HG03354 (cell line): ENCODE results near the gene PTGIS.

Experiments
- ATAC-seq: cut with Tn5 transposase; IDR thresholded peaks from one replicate; pipeline ENCODE4 v1.9.1; 2021; ENCODE audit warnings: mild to moderate bottlenecking; ENCODE audit not compliant: unreplicated experiment, poor library complexity, severe bottlenecking

Gene PTGIS

DNA sequence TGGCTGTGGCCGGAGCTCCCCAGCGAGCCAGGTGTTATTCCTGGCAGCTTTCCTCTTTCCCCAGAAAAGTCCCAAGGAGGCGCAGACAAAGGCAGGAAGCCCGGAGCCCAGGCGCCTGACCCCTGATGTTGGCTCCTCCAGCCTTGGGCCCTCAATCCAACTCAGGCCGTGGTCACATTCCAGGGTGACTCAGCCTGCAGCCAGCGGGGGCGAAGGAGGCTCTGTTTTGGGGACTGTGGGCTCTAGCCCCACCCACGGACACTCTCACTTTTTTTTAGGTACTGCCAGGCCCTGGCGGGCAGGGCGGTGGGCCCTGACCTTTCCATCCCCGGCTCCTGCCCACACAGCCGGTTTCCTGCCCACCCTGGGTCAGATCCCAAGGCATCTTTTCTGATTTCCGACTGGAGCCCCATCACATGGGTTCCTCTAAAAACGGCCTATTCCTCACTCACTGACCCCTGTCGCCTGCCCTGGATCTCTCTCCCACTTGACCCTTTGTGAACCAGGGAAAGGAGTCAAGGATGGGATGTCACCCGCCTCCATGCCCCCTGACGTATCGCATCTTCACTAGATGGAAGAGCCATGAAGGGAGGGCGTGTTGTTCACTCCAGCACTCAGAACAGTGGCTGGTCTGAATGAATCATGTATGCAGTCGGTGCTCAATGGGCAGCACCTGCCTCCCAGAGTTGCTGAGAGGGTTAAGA, 5.5 kb downstream of the PTGIS start:
- no peak for ATAC-seq

DNA sequence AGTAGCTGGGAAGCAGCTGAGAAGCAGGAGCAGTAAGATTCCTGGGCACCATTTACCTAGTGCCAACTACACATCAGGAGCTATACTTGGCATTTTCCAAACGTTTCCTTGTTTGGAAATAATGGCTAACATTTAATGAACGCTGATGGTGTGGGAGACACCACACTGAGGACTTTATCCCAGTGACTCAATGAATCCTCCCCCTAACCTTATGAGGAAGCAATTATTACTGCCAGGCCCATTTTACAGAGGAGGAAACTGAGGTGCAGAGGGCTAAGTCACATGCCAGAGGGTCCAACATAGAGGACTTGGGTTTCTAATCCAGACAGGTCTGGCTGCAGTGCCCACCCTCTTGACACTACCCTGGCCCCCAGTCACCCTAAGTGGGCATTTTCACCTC, 6.1 kb downstream of the PTGIS start:
- no peak for ATAC-seq

DNA sequence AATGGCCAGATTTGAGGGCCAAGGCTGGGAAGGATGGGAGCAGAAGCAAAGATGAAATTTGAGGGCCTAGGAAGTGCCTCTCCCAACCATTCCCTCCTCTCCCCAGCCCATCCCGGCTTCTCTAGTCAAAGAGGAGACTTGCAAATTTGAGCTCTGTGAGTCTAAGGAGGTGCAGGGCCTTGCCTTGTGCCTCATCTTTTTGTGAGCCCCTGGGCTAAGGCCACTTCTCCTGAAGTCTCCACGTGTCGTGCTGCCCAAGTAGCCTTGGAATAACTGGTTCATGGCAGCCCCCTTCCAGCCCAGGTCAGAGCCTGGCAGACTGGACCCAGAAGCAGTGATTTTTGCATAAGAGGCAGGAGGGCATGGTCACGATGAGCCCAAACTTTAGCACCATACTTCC, 6.7 kb downstream of the PTGIS start:
- ATAC-seq = no peak

DNA sequence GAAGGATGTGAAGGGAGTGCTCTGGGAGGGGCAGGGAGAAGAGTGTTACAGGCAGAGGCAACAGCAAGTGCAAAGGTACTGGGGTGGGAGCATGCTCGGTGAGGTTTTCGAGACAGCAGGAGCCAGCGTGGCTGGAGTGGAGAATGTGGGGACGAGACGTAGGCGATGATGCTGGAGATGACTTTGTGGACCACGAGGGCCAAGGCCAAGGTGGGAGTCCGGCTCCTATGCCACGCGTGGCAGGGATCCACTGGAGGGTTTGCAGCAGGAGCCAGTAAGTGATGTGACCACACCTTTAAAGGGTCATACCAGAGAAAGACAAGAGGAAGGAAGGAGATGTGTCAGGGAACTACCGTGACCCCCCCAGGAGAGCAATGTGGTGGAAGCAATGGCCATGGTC, 7.3 kb downstream of the PTGIS start:
- ATAC-seq = no peak

DNA sequence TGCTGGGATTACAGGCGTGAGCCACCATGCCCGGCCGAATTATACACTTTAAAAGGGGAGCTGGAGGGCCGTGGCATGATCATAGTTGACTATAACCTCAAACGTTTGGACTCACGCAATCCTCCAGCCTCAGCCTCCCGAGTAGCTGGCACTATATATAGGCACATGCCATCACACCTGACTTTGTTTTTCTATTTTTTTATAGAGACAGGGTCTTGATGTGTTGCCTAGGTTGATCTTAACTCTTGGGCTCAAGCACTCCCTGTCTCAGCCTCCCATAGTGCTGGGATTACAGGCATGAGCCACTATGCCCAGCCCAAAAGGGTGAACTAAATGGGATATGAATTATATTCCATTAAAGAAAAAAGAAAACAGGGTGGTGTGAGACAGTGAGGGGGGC, 7.8 kb downstream of the PTGIS start:
- no peak for ATAC-seq

DNA sequence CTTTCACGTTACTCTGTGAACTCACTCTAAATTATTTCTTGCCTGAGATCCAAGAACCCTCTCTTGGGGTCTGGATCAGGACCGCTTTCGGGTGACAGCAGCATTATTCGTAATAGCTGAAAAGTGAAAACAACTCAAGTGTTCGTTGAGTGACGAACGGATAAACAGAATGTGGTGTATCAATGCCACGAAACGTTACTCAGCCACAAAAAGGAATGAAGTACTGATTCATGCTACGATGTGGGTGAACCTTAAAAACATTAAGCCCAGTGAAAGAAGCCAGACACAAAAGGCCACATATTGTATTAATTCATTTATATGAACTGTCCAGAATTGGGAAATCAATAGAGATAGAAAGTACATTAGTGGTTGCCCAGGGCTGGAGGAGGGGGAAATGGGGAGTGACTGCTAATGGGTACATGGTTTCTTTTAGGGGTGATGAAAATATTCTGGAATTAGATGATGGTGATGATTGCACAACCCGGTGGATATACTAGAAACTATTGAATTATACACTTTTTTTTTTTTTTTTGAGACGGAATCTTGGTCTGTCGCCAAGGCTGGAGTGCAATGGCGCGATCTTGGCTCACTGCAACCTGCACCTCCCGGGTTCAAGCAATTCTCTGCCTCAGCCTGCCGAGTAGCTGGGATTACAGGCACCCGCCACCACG, 8.4 kb downstream of the PTGIS start:
- ATAC-seq = no peak

DNA sequence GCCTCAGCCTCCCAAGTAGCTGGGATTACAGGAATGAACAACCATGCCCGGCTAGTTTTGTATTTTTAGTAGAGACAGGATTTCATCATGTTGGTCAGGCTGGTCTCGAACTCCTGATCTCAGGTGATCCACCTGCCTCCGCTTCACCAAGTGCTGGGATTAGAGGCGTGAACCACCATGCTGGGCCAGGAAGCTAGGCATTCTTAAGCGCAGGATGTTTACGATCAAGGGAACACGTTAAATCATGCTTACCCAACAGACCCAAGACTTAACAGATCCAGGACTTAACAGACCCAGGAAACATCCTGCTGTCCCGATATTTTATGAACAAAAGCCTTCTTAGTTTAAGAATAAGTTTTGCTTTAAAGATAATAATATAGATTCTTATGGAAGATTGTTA, 9.1 kb downstream of the PTGIS start:
- ATAC-seq = no peak

DNA sequence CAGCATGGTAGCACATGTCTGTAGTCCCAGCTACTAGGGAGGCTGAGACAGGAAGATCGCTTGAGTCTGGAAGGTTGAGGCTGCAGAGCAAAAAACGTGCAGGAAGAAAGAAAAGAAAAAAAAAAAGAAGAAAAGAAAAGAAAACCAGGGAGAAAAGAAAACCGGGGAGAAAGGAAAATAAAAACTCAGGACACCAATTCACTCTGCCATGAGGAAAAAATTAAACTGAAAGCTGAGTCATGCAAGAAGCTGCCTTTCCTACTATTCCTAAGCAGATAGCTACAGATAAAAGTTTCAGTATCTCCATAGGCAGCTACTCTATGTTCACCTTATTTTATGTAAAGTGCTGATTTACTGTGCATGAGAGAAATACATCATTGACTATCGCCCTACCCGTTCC, 10.5 kb downstream of the PTGIS start:
- no peak for ATAC-seq

DNA sequence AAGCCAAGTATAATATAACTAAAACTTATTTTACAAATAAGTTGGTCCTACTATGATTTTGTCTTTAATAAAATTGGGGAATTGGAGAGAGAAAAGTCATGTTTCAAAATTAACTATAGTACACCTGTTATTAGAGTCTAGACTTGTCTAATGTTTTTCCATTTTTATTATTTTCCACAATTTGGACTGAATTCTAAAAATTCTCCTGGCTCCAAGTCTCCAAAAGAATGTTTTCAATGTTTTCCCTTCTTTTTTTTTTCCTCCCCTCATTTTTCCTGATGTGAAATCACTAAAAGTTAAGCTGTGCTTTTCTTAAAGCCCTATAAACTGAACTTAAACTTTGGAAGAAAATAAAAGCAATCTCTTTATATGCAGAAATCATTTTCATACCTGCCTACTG, 11.3 kb downstream of the PTGIS start:
- ATAC-seq = no peak

DNA sequence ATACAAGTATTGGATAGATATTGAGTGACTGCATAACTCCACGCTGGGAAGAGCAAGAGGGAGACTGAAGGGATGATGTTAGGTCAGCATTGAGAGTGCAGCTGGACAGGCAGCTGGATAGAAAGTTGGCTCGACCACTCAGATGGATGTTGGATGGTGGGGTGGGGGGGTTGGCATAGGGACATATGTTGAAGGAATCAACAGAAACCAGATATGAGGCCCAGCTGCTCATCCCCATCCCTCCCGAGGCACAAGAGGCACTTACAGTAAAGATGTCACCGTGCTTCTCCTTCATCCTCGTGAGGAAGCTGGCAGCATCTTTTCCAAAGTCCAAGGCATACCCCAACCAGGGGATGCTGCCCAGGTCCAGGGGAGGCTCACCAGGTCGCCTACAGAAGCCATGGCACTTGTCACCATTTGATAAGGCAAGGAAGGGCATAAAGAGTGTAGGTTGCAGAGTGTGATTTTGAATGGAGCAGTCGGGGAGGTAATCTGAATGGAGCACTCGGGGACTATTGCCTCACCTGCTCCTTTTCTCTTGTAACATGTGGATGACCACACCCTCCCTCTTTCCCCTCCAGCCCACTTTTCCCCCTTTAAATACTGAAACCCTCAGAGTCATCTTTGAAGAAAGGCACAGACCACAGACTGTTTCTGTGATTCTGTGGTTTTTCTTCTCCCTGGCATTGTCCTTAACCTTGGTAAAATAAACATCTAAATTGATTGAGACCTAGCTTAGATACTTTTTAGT, 18.0 kb downstream of the PTGIS start:
- no peak for ATAC-seq

DNA sequence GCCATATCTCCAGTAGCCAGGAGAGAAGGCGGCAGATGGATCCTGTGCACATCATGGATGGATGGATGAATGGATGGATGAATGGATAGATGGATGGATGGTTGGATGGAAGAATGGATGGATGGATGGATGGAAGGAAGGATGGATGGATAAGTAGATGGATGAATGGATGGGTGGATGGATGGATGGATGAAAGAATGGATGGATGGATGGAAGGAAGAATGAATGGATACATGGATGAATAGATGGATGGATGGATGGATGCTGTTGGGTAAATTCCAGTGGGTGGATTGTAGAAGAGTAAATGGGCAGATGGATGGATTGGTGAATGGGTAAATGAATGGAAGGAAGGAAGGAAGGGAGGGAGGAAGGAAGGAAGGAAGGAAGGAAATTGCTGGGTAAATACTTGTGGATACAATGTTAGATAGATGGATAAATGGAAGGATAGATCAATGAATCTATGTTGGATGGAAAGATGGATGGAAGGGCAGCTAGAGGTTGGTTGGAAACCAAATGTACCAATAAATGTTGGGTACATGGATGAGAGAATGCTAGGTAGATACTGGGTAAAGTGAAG, 19.5 kb downstream of the PTGIS start:
- no peak for ATAC-seq

DNA sequence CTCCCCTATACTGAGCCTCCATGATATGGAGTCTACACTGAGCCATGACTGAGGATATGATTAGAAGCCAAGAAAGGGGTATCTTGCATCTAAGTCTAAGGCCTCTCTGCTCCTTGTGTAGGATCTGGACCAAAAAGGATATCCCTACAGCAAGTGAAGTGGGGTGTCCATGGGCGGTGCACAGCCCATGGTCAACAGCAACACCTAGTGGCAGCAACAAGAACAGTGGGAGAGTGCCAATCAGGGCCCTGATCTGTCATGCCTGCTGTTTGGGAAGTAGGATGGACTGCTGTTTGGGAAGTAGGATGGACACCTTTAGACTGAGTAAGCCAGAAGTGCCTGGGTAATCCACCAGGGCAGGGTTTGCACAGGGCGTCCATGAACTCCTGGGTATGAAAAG, 22.4 kb downstream of the PTGIS start:
- no peak for ATAC-seq

DNA sequence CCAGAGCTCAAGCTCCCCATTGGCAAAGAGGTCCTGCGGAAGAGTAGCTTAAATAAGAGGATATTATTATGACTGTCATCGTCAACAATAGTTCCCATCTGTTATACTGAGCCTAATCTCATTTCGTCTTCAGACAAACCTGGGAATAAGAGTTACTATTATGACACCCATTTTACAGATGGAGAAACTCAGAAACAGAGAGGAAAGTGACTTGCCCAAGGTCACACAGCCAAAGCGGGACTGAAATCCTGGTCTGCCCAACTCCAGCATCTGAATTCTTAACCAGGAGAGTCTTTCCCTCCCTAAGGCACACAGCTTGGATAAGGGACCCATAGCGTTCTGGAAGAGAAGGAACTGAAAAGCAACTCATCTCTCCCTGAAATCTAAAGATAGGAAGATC, 23.4 kb downstream of the PTGIS start:
- ATAC-seq = no peak

DNA sequence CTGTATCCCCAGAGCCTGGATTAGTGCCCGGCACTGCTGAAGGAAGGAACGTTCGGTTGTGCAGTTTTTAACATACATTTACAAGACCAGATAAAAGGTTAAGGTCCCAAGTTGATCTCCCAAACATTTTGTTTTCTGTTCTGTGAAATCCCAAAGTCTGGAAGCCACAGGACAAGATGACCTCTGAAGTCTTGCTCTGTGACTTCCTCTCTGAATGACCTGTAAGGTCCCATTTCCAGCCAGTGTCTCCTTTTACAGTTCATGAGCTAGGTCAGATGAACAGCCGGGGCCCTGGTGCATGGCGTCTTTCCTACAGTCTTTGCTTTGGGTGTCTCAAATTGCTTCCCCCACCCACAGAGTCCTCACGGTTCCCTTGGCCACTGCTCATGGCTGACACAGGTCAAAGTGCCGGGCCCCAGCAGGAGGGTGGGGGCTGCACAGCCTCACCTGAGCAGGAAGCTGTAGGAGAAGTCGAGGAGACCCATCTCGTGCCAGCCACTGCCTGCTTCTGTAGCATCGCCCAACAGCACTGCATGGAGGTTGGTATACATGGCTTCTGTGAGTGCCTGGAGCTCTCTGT, 24.0 kb downstream of the PTGIS start:
- no peak for ATAC-seq

DNA sequence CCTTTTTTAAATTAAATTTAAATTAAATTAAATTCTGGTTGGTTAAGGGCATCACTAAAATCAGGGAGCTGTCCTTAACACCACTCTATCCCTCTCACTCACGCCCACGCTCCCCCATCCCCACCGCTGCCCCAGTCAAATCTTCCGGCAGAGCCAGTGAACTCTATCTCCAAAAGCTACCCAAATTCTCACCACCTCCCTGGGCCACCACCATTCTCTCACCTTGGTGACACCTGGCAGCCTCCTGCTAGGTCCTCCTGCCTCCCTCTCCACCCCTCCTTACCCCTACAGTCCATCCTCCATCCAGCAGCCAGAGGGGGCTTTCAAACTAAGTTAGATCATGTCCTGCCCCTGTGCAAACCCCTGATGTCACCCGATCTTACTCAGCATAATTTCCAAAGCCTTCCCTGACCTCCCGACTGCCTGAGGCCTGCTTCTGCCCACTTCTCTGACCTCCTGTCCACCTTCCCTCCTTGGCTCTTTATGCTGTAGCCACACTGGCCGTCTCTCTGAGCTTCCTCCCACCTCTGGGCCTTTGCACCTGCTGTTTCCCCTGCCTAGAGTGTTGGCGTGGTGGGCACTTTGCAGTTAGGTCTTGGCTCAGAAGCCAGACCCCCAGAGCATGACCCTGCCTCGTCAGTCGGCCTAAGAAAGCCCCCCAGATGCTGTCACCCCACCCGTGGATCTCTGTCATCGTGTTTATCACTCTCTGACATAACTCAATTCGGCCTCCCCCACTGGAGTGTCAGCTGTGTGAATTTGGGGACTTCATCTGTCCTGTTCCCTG, 24.7 kb downstream of the PTGIS start:
- ATAC-seq = no peak

DNA sequence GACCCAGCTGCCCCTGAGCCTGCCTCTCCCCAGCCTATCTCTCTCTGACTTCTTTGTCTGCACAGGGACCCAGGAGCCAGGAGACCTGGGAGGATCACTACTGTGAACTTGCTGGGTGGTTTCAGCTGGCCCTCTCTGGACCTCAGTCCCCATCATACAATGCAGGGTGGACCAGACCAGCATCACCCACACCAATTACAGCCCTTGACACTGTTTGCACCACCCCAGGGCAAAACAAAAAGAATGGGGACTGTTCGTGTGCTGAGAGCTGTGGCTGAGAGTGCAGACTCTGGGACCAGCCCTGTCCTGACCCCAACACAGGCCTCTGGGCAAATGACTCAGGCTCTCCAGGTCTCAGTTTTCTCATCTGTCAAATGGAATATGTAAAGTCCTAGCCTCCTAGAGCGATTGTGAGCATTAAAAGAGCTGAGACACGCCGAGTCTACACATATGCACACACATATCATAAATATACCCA, 25.4 kb downstream of the PTGIS start:
- ATAC-seq = no peak

DNA sequence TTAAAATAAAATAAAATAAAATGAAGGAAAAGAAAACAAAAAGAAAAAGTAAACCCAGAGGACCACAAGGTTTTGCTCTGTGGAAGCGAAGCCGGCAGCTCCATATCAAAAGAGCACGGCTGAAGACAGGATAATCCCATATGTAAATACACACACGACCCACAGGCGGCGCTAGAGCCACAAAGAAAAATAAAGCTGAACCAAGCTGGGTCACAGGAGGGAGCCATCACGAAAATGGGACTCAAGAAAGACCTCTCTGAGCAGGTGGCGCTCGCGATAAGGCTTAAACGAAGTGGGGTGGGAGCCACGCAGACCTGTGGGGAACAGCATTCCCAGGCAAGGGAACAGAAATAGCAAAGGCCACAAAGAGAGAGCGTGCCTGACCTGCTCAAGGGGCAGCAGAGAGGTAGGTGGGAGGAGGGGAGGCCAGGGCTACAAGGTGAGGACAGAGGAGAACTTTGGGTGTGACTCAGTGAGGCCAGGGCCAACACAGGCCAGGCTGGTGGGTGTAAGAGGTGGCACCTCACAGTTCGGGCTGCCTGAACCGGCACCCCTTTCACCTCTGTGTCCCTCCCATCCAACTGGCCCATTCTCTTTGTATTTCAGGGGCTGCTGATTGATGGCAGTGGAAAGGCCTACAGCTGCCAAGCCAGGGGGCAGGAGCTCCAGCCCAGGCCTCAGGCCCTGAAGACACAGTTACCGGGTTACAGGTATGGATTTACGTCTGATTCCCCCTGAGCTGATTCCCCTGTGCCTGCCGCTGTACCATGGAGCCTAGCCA, 26.0 kb downstream of the PTGIS start:
- no peak for ATAC-seq

DNA sequence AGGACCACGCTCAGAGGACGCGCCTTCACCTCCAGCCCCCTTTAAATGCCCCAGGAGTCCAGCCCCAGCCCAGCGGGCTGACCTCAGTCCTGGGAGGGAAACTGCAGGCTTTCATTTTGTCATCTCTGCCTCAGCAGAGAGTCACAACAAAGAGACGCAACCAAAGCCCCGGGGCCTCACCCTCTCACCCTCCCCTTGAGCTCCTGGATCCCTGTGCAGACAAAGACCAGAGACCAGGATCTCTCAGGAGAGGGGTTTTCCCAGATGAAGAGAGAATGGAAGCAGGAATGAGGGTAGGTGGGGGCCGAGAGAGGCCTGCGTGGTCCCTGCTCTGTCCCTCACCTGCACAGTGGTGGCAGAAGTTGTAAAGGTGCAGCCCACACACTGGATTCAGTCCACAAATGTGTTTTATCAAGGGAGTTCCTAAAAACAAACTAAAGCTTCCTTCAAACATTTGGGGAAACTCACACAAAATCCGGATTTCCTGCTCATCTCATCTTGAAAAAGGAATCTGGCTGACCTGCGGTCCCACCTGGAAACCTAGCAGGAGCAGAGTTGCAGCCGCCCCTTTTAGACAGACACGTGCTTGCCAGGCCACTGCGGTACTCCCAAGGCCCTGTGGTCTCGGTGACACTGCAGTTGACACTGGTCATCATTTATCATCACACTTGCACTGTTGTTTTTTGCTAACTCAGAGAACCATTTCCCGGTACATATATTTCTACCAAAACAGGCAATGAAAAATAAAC, 27.1 kb downstream of the PTGIS start:
- ATAC-seq = no peak
